Measurements from ENCODE around the gene NKX6-2.

The NKX6-2 gene

GRCh38 chr10:132789659-132790148 is 3.8 kb upstream of the NKX6-2 start:
- no CpG with 5 or more reads among the region's 15 CpGs for WGBS, 2 donors (ENCODE audit: extremely low coverage in 2 of 2, insufficient read length in 2 of 2, insufficient replicate concordance in 1 of 2)
- Histone ChIP-seq H3K9ac (ENCODE audit: low read depth, low read length, poor library complexity) (no peak overlapping the region), H3K14ac (ENCODE audit: low read length) (peak overlapping the region; percentile 79), H3K27ac (replicated peaks; ENCODE audit: low read length) (no peak overlapping the region), H4K8ac (ENCODE audit: low read depth, low read length) (no peak overlapping the region), H2BK12ac (ENCODE audit: low read length) (no peak overlapping the region), H3K4me3 (ENCODE audit: low read length in 2 of 2) (no peak overlapping the region), H2BK5ac (ENCODE audit: low read length) (no peak overlapping the region), H2AFZ (ENCODE audit: low read length) (no peak overlapping the region), H2BK120ac (ENCODE audit: low read depth, low read length) (no peak overlapping the region), H3K27me3 (ENCODE audit: control insufficient read depth in 3 of 3, insufficient read depth in 3 of 3, low read depth in 1 of 3, low read length in 3 of 3) (peaks cover 37 to 61% (median 55%) of the 10 kb centered on the region in 3 experiments), H2BK15ac (ENCODE audit: low read length) (no peak overlapping the region), H3K4ac (ENCODE audit: low read length) (no peak overlapping the region), H3K23ac (ENCODE audit: low read depth, low read length, poor library complexity) (peak overlapping the region; percentile 67), H3K79me1 (ENCODE audit: low read depth, low read length) (peaks cover 2% of the 10 kb centered on the region), H3K9me3 (replicated peaks in 1 of 2; ENCODE audit: control insufficient read depth in 2 of 2, insufficient read depth in 1 of 2, low read depth in 1 of 2, low read length in 2 of 2) (no peaks in the 10 kb centered on the region), H4K91ac (ENCODE audit: low read depth, low read length, poor library complexity) (no peak overlapping the region), H3K4me2 (ENCODE audit: insufficient read depth, low read length, poor library complexity, severe bottlenecking) (no peak overlapping the region), H3K36me3 (replicated peaks in 1 of 2; ENCODE audit: control insufficient read depth in 2 of 2, insufficient read depth in 2 of 2, low read length in 2 of 2) (no peaks in the 10 kb centered on the region), H3K18ac (ENCODE audit: low read length) (peak overlapping the region; percentile 33), H2AK5ac (ENCODE audit: low read depth, low read length) (peak overlapping the region; percentile 65), H3K4me1 (ENCODE audit: control insufficient read depth in 2 of 2, insufficient read depth in 1 of 2, low read depth in 1 of 2, low read length in 2 of 2) (peaks cover 0 to 22% of the 10 kb centered on the region in 2 donors)
- no peak for DNase-seq (ENCODE audit: low spot score)

- DNase-seq (ENCODE audit: low spot score): peak; percentile 24
Measured at GRCh38 chr10:132788831-132789219, 2.9 kb upstream of the NKX6-2 start.

GRCh38 chr10:132788180-132788830 is 2.4 kb upstream of the NKX6-2 start:
- DNase-seq (ENCODE audit: low spot score): no peak
- Histone ChIP-seq H2AK5ac (ENCODE audit: low read depth, low read length) (no peak overlapping the region), H3K18ac (ENCODE audit: low read length) (peak overlapping the region; percentile 85), H3K27me3 (ENCODE audit: control insufficient read depth in 3 of 3, insufficient read depth in 3 of 3, low read depth in 1 of 3, low read length in 3 of 3) (peaks cover 46 to 75% (median 69%) of the 10 kb centered on the region in 3 experiments), H2BK12ac (ENCODE audit: low read length) (no peak overlapping the region), H3K9ac (ENCODE audit: low read depth, low read length, poor library complexity) (no peak overlapping the region), H3K23ac (ENCODE audit: low read depth, low read length, poor library complexity) (no peak overlapping the region), H3K4me1 (ENCODE audit: control insufficient read depth in 2 of 2, insufficient read depth in 1 of 2, low read depth in 1 of 2, low read length in 2 of 2) (peaks cover 0 to 22% of the 10 kb centered on the region in 2 donors), H4K91ac (ENCODE audit: low read depth, low read length, poor library complexity) (no peak overlapping the region), H3K4me3 (ENCODE audit: low read length in 2 of 2) (peak overlapping the region in 1 of 2 donors; percentile 44), H2BK5ac (ENCODE audit: low read length) (no peak overlapping the region), H3K4me2 (ENCODE audit: insufficient read depth, low read length, poor library complexity, severe bottlenecking) (peak overlapping the region; percentile 54), H4K8ac (ENCODE audit: low read depth, low read length) (no peak overlapping the region), H2AFZ (ENCODE audit: low read length) (peak overlapping the region; percentile 90), H3K36me3 (replicated peaks in 1 of 2; ENCODE audit: control insufficient read depth in 2 of 2, insufficient read depth in 2 of 2, low read length in 2 of 2) (peaks cover 0 to 1% of the 10 kb centered on the region in 2 donors), H2BK15ac (ENCODE audit: low read length) (peak overlapping the region; percentile 26), H3K4ac (ENCODE audit: low read length) (no peak overlapping the region), H3K27ac (replicated peaks; ENCODE audit: low read length) (no peak overlapping the region), H3K14ac (ENCODE audit: low read length) (peak overlapping the region; percentile 94), H2BK120ac (ENCODE audit: low read depth, low read length) (no peak overlapping the region), H3K79me1 (ENCODE audit: low read depth, low read length) (no peaks in the 10 kb centered on the region), H3K9me3 (replicated peaks in 1 of 2; ENCODE audit: control insufficient read depth in 2 of 2, insufficient read depth in 1 of 2, low read depth in 1 of 2, low read length in 2 of 2) (peaks cover 0 to 9% of the 10 kb centered on the region in 2 donors)
- no CpG with 5 or more reads among the region's 79 CpGs for WGBS, 2 donors (ENCODE audit: extremely low coverage in 2 of 2, insufficient read length in 2 of 2, insufficient replicate concordance in 1 of 2)

More at GRCh38 chr10:132788831-132789219, 2.9 kb upstream of the NKX6-2 start:
- Histone ChIP-seq H4K91ac (ENCODE audit: low read depth, low read length, poor library complexity) (no peak overlapping the region), H4K8ac (ENCODE audit: low read depth, low read length) (no peak overlapping the region), H3K4me1 (ENCODE audit: control insufficient read depth in 2 of 2, insufficient read depth in 1 of 2, low read depth in 1 of 2, low read length in 2 of 2) (peaks cover 0 to 22% of the 10 kb centered on the region in 2 donors), H3K4ac (ENCODE audit: low read length) (no peak overlapping the region), H3K4me3 (ENCODE audit: low read length in 2 of 2) (peak overlapping the region in 1 of 2 donors; percentile 44), H3K18ac (ENCODE audit: low read length) (peak overlapping the region; percentile 71), H3K79me1 (ENCODE audit: low read depth, low read length) (no peaks in the 10 kb centered on the region), H3K9me3 (replicated peaks in 1 of 2; ENCODE audit: control insufficient read depth in 2 of 2, insufficient read depth in 1 of 2, low read depth in 1 of 2, low read length in 2 of 2) (peaks cover 0 to 4% of the 10 kb centered on the region in 2 donors), H2BK15ac (ENCODE audit: low read length) (no peak overlapping the region), H3K14ac (ENCODE audit: low read length) (no peak overlapping the region), H2AK5ac (ENCODE audit: low read depth, low read length) (no peak overlapping the region), H3K4me2 (ENCODE audit: insufficient read depth, low read length, poor library complexity, severe bottlenecking) (peak overlapping the region; percentile 54), H2BK120ac (ENCODE audit: low read depth, low read length) (no peak overlapping the region), H3K36me3 (replicated peaks in 1 of 2; ENCODE audit: control insufficient read depth in 2 of 2, insufficient read depth in 2 of 2, low read length in 2 of 2) (no peaks in the 10 kb centered on the region), H3K27me3 (ENCODE audit: control insufficient read depth in 3 of 3, insufficient read depth in 3 of 3, low read depth in 1 of 3, low read length in 3 of 3) (peaks cover 46 to 70% (median 64%) of the 10 kb centered on the region in 3 experiments), H3K9ac (ENCODE audit: low read depth, low read length, poor library complexity) (no peak overlapping the region), H3K23ac (ENCODE audit: low read depth, low read length, poor library complexity) (no peak overlapping the region), H2AFZ (ENCODE audit: low read length) (peak overlapping the region; percentile 90), H2BK5ac (ENCODE audit: low read length) (no peak overlapping the region), H3K27ac (replicated peaks; ENCODE audit: low read length) (no peak overlapping the region), H2BK12ac (ENCODE audit: low read length) (no peak overlapping the region)
- no CpG with 5 or more reads among the region's 30 CpGs for WGBS, 2 donors (ENCODE audit: extremely low coverage in 2 of 2, insufficient read length in 2 of 2, insufficient replicate concordance in 1 of 2)

GRCh38 chr10:132787495-132788179 is 1.7 kb upstream of the NKX6-2 start:
- Histone ChIP-seq H3K9me3 (replicated peaks in 1 of 2; ENCODE audit: control insufficient read depth in 2 of 2, insufficient read depth in 1 of 2, low read depth in 1 of 2, low read length in 2 of 2) (peaks cover 0 to 15% of the 10 kb centered on the region in 2 donors), H3K27ac (replicated peaks; ENCODE audit: low read length) (no peak overlapping the region), H3K4me2 (ENCODE audit: insufficient read depth, low read length, poor library complexity, severe bottlenecking) (peak overlapping the region; percentile 54), H3K9ac (ENCODE audit: low read depth, low read length, poor library complexity) (no peak overlapping the region), H3K23ac (ENCODE audit: low read depth, low read length, poor library complexity) (no peak overlapping the region), H3K4me1 (ENCODE audit: control insufficient read depth in 2 of 2, insufficient read depth in 1 of 2, low read depth in 1 of 2, low read length in 2 of 2) (peaks cover 0 to 22% of the 10 kb centered on the region in 2 donors), H2BK5ac (ENCODE audit: low read length) (no peak overlapping the region), H2BK12ac (ENCODE audit: low read length) (no peak overlapping the region), H3K18ac (ENCODE audit: low read length) (peak overlapping the region; percentile 85), H2AFZ (ENCODE audit: low read length) (peak overlapping the region; percentile 90), H3K4me3 (ENCODE audit: low read length in 2 of 2) (peak overlapping the region in 1 of 2 donors; percentile 44), H3K36me3 (replicated peaks in 1 of 2; ENCODE audit: control insufficient read depth in 2 of 2, insufficient read depth in 2 of 2, low read length in 2 of 2) (peaks cover 0 to 8% of the 10 kb centered on the region in 2 donors), H3K4ac (ENCODE audit: low read length) (no peak overlapping the region), H3K79me1 (ENCODE audit: low read depth, low read length) (no peaks in the 10 kb centered on the region), H4K91ac (ENCODE audit: low read depth, low read length, poor library complexity) (no peak overlapping the region), H3K14ac (ENCODE audit: low read length) (peak overlapping the region; percentile 94), H2AK5ac (ENCODE audit: low read depth, low read length) (no peak overlapping the region), H4K8ac (ENCODE audit: low read depth, low read length) (no peak overlapping the region), H2BK120ac (ENCODE audit: low read depth, low read length) (no peak overlapping the region), H2BK15ac (ENCODE audit: low read length) (peak overlapping the region; percentile 26), H3K27me3 (ENCODE audit: control insufficient read depth in 3 of 3, insufficient read depth in 3 of 3, low read depth in 1 of 3, low read length in 3 of 3) (peaks cover 48 to 80% (median 69%) of the 10 kb centered on the region in 3 experiments)
- WGBS, 2 donors (ENCODE audit: extremely low coverage in 2 of 2, insufficient read length in 2 of 2, insufficient replicate concordance in 1 of 2): no CpG with 5 or more reads among the region's 80 CpGs
- DNase-seq (ENCODE audit: low spot score): peak; percentile 32

Data from neuronal stem cell (in vitro differentiated cells).